Gastroesophageal sphincter (tissue), 4 donors: Measurements from ENCODE around the gene MACROD2. TPM values are rescaled to one million over a fixed set of nuclear protein-coding genes. Genes with fewer than 3 reads are reported as not detected.
"Not testable (repeated sequence)": the region's sequence is repeated elsewhere in the genome, so short reads cannot be mapped to it uniquely, and the experiment has no call there.

ENCODE experiments used
- ATAC-seq: fragments of 150-250 bp; one replicate; pipeline ENCODE4 v1.9.1; 2016; ENCODE audit warnings: mild to moderate bottlenecking, moderate library complexity
- H3K27ac ChIP-seq, 4 donors: fragments of 200-600 bp; sonication (generic) in 3 of 4; 1 replicate in 3 of 4; 2 replicates in 1 of 4; pipeline ENCODE4 v1.5.1; 2016 to 2019
- H3K27me3 ChIP-seq: fragments of 200-600 bp; sonication (generic); one replicate; pipeline ENCODE4 v1.5.1; 2019
- H3K36me3 ChIP-seq, 2 donors: fragments of 200-600 bp; sonication (generic); one replicate each; pipeline ENCODE4 v1.5.1; 2019; ENCODE audit warnings: control low read depth in 1 of 2
- H3K4me1 ChIP-seq, 3 donors: fragments of 200-600 bp; sonication (generic); 1 replicate in 2 of 3; 2 replicates in 1 of 3; pipeline ENCODE4 v1.5.1; 2016 to 2019; ENCODE audit warnings: control low read depth in 2 of 3
- H3K4me3 ChIP-seq, 2 donors: fragments of 200-600 bp; sonication (generic); one replicate each; pipeline ENCODE4 v1.5.1; 2019; ENCODE audit warnings: mild to moderate bottlenecking in 1 of 2, moderate library complexity in 1 of 2
- H3K9me3 ChIP-seq, 3 donors: fragments of 200-600 bp; sonication (generic); one replicate each; pipeline ENCODE4 v1.5.1; 2017 to 2019; ENCODE audit warnings: control low read depth in 2 of 3
- EP300 ChIP-seq: sonication (generic); formaldehyde crosslinking; IDR thresholded peaks from one replicate; pipeline ENCODE4 v1.6.1; 2017; ENCODE audit warnings: antibody characterized with exemption, mild to moderate bottlenecking
- POLR2A ChIP-seq, 2 donors: fragments of 450-650 bp; IDR thresholded peaks; one replicate each; pipeline ENCODE4 v1.6.1; 2017; ENCODE audit warnings: antibody characterized with exemption in 2 of 2, mild to moderate bottlenecking in 2 of 2, moderate library complexity in 1 of 2
- POLR2AphosphoS5 ChIP-seq: sonication (generic); formaldehyde crosslinking; IDR thresholded peaks from one replicate; pipeline ENCODE4 v1.6.1; 2017; ENCODE audit warnings: antibody characterized with exemption
- WGBS, 2 donors: methylation state at CpG; one replicate each; pipeline ENCODE4 v1.1.5; 2018; ENCODE audit warnings: low coverage in 1 of 2; 5-methylcytosine and 5-hydroxymethylcytosine counted together
- total RNA-seq, 4 donors: library from RNA; depleted of rRNA; stranded (reverse); fragments of >200 nt; gene quantifications; one replicate each; pipeline ENCODE4 v1.1.0, GENCODE V29; 2016
- TF ChIP-seq, protein P1 (sequence below), 4 experiments: fragments of 200-600 bp in 2 of 4; fragments of 450-650 bp in 2 of 4; sonication (generic) in 1 of 4; IDR thresholded peaks; one replicate each; pipeline ENCODE4 v1.5.1; 2017 to 2019; ENCODE audit warnings: antibody characterized with exemption in 4 of 4, mild to moderate bottlenecking in 2 of 4, moderate library complexity in 2 of 4

MACROD2 gene
- total RNA-seq, 4 donors from 2014 or later: 4.0 to 12.1 (median 7.4) TPM

GRCh38 chr20:14030991-14031390 lies 35.7 kb downstream of the MACROD2 start:
- H3K9me3 ChIP-seq: no peaks in the 10 kb centered on the region
- peaks cover 0 to 6% of the 10 kb centered on the region in 2 donors for H3K36me3 ChIP-seq
- H3K4me3 ChIP-seq: no peak overlapping the region
- H3K27me3 ChIP-seq: no peaks in the 10 kb centered on the region
- 90 to 100% methylated on average over 1 of the region's 1 CpG for WGBS, 2 donors
- H3K4me1 ChIP-seq: no peaks in the 10 kb centered on the region
- TF ChIP-seq POLR2AphosphoS5 (no peak), EP300 (no peak), POLR2A (IDR thresholded peaks at IDR 0.05) (no peak)
- TF ChIP-seq, protein P1, sequence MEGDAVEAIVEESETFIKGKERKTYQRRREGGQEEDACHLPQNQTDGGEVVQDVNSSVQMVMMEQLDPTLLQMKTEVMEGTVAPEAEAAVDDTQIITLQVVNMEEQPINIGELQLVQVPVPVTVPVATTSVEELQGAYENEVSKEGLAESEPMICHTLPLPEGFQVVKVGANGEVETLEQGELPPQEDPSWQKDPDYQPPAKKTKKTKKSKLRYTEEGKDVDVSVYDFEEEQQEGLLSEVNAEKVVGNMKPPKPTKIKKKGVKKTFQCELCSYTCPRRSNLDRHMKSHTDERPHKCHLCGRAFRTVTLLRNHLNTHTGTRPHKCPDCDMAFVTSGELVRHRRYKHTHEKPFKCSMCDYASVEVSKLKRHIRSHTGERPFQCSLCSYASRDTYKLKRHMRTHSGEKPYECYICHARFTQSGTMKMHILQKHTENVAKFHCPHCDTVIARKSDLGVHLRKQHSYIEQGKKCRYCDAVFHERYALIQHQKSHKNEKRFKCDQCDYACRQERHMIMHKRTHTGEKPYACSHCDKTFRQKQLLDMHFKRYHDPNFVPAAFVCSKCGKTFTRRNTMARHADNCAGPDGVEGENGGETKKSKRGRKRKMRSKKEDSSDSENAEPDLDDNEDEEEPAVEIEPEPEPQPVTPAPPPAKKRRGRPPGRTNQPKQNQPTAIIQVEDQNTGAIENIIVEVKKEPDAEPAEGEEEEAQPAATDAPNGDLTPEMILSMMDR (IDR thresholded peaks at IDR 0.05): no peak
- no peak overlapping the region for H3K27ac ChIP-seq
- ATAC-seq: no peak

DNA sequence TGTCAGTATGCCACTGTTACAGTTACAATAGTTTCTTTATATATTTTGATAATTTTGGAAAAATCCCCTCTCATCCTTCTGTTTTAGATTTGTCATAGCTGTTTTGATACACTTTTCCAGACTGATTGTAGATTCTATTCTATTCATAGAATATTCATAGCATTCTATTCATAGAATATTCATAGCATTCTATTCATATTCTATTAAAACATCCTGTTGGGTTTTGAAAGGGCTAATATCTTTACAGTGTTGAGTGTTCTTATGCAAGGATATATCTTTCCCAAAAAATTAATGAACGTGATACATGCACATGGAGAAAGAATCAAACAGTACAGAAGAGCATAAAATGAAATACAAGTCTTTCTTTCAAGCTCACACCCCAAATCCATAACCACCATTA lies 38.0 kb downstream of the MACROD2 start:
- no peaks in the 10 kb centered on the region for H3K9me3 ChIP-seq
- no peak overlapping the region for H3K4me3 ChIP-seq
- 78 to 91% methylated on average over 1 of the region's 1 CpG for WGBS, 2 donors
- no peaks in the 10 kb centered on the region for H3K4me1 ChIP-seq
- no peak overlapping the region for H3K27ac ChIP-seq
- H3K36me3 ChIP-seq: no peaks in the 10 kb centered on the region
- ATAC-seq: no peak
- no peaks in the 10 kb centered on the region for H3K27me3 ChIP-seq
- TF ChIP-seq EP300 (no peak), POLR2AphosphoS5 (no peak), POLR2A (IDR thresholded peaks at IDR 0.05) (no peak)
- TF ChIP-seq, protein P1 (IDR thresholded peaks at IDR 0.05): no peak

DNA sequence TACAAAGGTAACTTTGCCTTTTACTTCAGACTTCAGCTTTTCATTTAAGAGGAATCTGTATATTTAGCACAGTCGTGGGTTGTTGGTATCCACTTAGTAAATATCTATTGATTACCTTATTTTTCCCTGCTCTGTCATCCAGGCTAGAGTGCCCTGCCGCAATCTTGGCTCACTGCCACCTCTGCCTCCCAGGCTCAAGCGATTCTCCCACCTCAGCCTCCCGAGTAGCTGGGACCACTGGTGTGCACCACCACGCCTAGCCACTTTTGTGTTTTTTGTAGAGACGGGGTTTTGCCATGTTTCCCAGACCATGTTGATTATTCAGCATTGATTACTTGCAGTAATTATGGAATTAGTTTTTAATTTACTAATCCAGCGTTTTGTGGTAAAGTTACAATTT lies 41.3 kb downstream of the MACROD2 start:
- Histone ChIP-seq H3K27ac (no peak overlapping the region), H3K36me3 (no peaks in the 10 kb centered on the region), H3K27me3 (no peaks in the 10 kb centered on the region), H3K4me1 (no peaks in the 10 kb centered on the region), H3K9me3 (no peaks in the 10 kb centered on the region), H3K4me3 (no peak overlapping the region)
- no peak for TF ChIP-seq POLR2AphosphoS5
- TF ChIP-seq EP300: no peak
- no peak for TF ChIP-seq POLR2A (IDR thresholded peaks at IDR 0.05)
- TF ChIP-seq, protein P1 (IDR thresholded peaks at IDR 0.05): no peak
- 85 to 92% methylated on average over 6 to 7 of the region's 7 CpGs for WGBS, 2 donors
- no peak for ATAC-seq

DNA sequence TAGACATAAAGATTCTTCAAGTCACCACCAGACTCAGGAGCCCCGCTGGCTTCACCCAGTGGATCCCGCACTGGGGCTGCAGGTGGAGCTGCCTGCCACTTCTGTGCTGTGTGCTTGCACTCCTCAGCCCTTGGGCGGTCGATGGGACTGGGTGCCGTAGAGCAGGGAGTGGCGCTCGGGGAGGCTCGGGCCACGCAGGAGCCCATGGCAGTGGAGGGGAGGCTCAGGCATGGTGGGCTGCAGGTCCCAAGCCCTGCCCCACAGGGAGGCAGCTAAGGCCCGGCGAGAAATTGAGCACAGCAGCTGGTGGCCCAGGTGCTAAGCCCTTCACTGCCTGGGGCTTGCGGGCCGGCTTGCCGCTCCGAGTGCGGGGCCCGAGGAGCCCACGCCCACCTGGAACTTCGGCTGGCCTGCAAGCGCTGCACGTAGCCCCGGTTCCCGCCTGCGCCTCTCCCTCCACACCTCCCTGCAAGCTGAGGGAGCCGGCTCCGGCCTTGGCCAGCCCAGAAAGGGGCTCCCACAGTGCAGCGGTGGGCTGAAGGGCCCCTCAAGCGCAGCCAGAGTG lies 49.5 kb downstream of the MACROD2 start:
- H3K4me3 ChIP-seq, H3K4me1 ChIP-seq, H3K36me3 ChIP-seq, H3K27ac ChIP-seq, ATAC-seq, H3K27me3 ChIP-seq, H3K9me3 ChIP-seq: not testable (repeated sequence)
- no CpG with 5 or more reads among the region's 28 CpGs for WGBS, 2 donors

DNA sequence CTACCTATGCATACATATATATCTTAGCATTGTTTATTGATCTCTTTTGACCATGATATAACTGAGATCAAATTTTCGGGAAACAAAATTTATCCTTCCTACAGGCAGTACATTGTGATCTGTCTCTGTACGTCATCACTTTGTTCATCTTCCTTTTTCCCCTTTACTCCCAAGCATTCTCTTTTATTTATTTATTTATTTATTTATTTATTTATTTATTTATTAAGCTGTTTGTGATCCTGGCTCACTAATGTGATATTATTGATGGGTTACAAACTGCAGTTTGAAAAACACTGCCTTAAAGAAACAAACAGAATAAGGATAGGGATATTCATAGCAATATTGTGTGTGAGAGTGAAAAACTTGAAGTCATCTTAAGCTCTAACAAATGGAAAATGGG lies 51.2 kb downstream of the MACROD2 start:
- TF ChIP-seq POLR2A (IDR thresholded peaks at IDR 0.05) (no peak), POLR2AphosphoS5 (no peak), EP300 (no peak)

DNA sequence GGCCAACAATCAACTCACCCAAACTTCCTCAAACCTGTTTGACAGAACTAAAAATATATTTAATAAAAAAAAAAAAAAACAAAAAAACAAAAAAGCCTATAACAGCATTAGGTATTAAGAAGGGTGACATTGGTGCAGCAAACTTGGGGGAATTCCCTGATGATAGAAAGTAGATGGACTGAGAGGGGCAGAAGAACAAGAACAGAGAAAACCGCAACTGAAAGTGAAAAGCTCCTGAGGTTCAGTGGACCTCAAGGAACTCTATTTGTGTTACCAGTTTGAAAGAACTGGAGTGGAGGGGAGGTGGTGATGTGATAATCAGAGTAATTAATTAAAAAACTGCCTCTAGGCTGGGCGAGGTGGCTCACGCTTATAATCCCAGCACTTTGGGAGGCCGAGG lies 53.8 kb downstream of the MACROD2 start:
- H3K4me1 ChIP-seq: peaks cover 0 to 1% (median 0%) of the 10 kb centered on the region in 3 donors
- H3K27me3 ChIP-seq: no peaks in the 10 kb centered on the region
- TF ChIP-seq EP300: no peak
- TF ChIP-seq POLR2AphosphoS5: no peak
- no peak for TF ChIP-seq POLR2A (IDR thresholded peaks at IDR 0.05)
- TF ChIP-seq, protein P1 (IDR thresholded peaks at IDR 0.05): no peak
- H3K9me3 ChIP-seq: no peaks in the 10 kb centered on the region
- no peak overlapping the region for H3K27ac ChIP-seq
- no peak overlapping the region for H3K4me3 ChIP-seq
- 86 to 93% methylated on average over 1 to 4 of the region's 4 CpGs for WGBS, 2 donors
- H3K36me3 ChIP-seq: no peaks in the 10 kb centered on the region
- ATAC-seq: no peak

More for the DNA sequence above, 51.2 kb downstream of the MACROD2 start:
- Histone ChIP-seq H3K27me3 (no peaks in the 10 kb centered on the region), H3K4me1 (no peaks in the 10 kb centered on the region), H3K4me3 (no peak overlapping the region), H3K36me3 (no peaks in the 10 kb centered on the region), H3K27ac (no peak overlapping the region), H3K9me3 (no peaks in the 10 kb centered on the region)
- WGBS, 2 donors: 92% methylated on average over 2 of the region's 2 CpGs
- no peak for ATAC-seq
